Endothelial cell of umbilical vein (primary cell): ENCODE data around the gene TCP11. TPM values are rescaled to one million over a fixed set of nuclear protein-coding genes. Genes with fewer than 3 reads are reported as not detected.

ENCODE experiments used
- BruUV-seq: library from RNA; stranded (reverse); fragments of 400-500 nt; replicated peaks from 2 replicates; lab custom pipeline; 2021; lab: Mats Ljungman, UMichigan
- CTCF ChIA-PET: fragments of 300-600, 350-600 bp; sonication (Branson Sonifier 250); formaldehyde crosslinking; loops from one replicate; lab custom pipeline; 2021; ENCODE audit warnings: antibody characterized with exemption, inconsistent platforms; lab: Charles Lee
- POLR2A ChIA-PET: fragments of 300-600, 350-600 bp; sonication (Branson Sonifier 250); formaldehyde crosslinking; loops from one replicate; lab custom pipeline; 2021; ENCODE audit warnings: antibody characterized with exemption, inconsistent platforms; lab: Charles Lee
- DNase-seq: peaks from one replicate; pipeline ENCODE4 v3.0.0-alpha.2; 2011; ENCODE audit warnings: low read depth, low spot score
- FAIRE-seq: peaks from 2 replicates; lab custom pipeline; 2011; peaks lifted over from hg19 to GRCh38; lab: Jason Lieb, UNC
- H2AFZ ChIP-seq: 2 replicates; pipeline ENCODE4 v1.6.0; 2012; ENCODE audit warnings: low read depth, low read length, control low read depth, inconsistent platforms
- H3K27ac ChIP-seq: 2 replicates; pipeline ENCODE4 v1.5.1; 2011; ENCODE audit warnings: low read depth, mild to moderate bottlenecking, control low read depth, low read length, moderate library complexity; ENCODE audit not compliant: insufficient read depth
- H3K27me3 ChIP-seq, 2 experiments: 2 replicates each; pipeline versions ENCODE4 v1.6.0 to v1.6.1; 2011; ENCODE audit warnings: low read length in 2 of 2, mixed read lengths in 1 of 2; ENCODE audit not compliant: control insufficient read depth in 2 of 2, insufficient read depth in 2 of 2
- H3K36me3 ChIP-seq, 2 experiments: 2 replicates in 1 of 2; 3 replicates in 1 of 2; pipeline ENCODE4 v1.5.1; 2011; ENCODE audit warnings: low read length in 2 of 2, mild to moderate bottlenecking in 1 of 2, moderate library complexity in 1 of 2; ENCODE audit not compliant: control insufficient read depth in 2 of 2, insufficient read depth in 2 of 2; ENCODE audit errors: extremely low read depth in 1 of 2
- H3K4me1 ChIP-seq: 3 replicates; pipeline ENCODE4 v1.5.1; 2011; ENCODE audit warnings: mild to moderate bottlenecking, low read length; ENCODE audit not compliant: control insufficient read depth, insufficient read depth; ENCODE audit errors: extremely low read depth
- H3K4me2 ChIP-seq: 2 replicates; pipeline ENCODE4 v1.6.1; 2011; ENCODE audit warnings: low read length, control low read depth, mixed read lengths; ENCODE audit not compliant: insufficient read depth
- H3K4me3 ChIP-seq, 3 experiments: fragments of 200-600 bp in 1 of 3; sonication (generic), shearing (Covaris generic) in 1 of 3; replicated peaks in 1 of 3; 2 replicates each; pipeline ENCODE4 v1.5.1; 2011 to 2016; ENCODE audit warnings: control low read depth in 3 of 3, low read length in 3 of 3, mild to moderate bottlenecking in 2 of 3, inconsistent platforms in 1 of 3, low read depth in 1 of 3, moderate library complexity in 1 of 3; ENCODE audit not compliant: insufficient read depth in 1 of 3
- H3K79me2 ChIP-seq: 2 replicates; pipeline ENCODE4 v1.6.0; 2012; ENCODE audit warnings: low read length, inconsistent platforms; ENCODE audit not compliant: control insufficient read depth, insufficient read depth
- H3K9ac ChIP-seq: replicated peaks from 2 replicates; pipeline ENCODE3; 2011; ENCODE audit warnings: low read length, control low read depth; ENCODE audit not compliant: insufficient read depth; ENCODE audit errors: extremely low read depth
- H3K9me1 ChIP-seq: replicated peaks from 3 replicates; pipeline ENCODE4 v1.6.0; 2011; ENCODE audit warnings: mild to moderate bottlenecking, low read length; ENCODE audit not compliant: control insufficient read depth, insufficient read depth; ENCODE audit errors: extremely low read depth
- H3K9me3 ChIP-seq: replicated peaks from 2 replicates; pipeline ENCODE4 v1.5.1; 2012; ENCODE audit warnings: low read length, inconsistent platforms; ENCODE audit not compliant: control insufficient read depth, insufficient read depth
- H4K20me1 ChIP-seq: replicated peaks from 2 replicates; pipeline ENCODE3; 2011; ENCODE audit warnings: mild to moderate bottlenecking, low read length; ENCODE audit not compliant: control insufficient read depth, insufficient read depth; ENCODE audit errors: extremely low read depth
- CTCF ChIP-seq, 2 donors: IDR thresholded peaks; 1 replicate in 1 of 2; 2 replicates in 1 of 2; pipeline ENCODE4 v1.5.1; 2011; ENCODE audit warnings: low read length in 2 of 2, mild to moderate bottlenecking in 2 of 2, moderate library complexity in 2 of 2, control low read depth in 1 of 2, inconsistent platforms in 1 of 2, low read depth in 1 of 2; ENCODE audit not compliant: insufficient read depth in 1 of 2; ENCODE audit errors: extremely low read depth in 1 of 2
- EZH2 ChIP-seq: IDR thresholded peaks from 2 replicates; pipeline ENCODE4 v1.6.1; 2012; ENCODE audit warnings: borderline replicate concordance, low read depth, mild to moderate bottlenecking, moderate library complexity, low read length, inconsistent platforms; ENCODE audit not compliant: severe bottlenecking
- FOS ChIP-seq: IDR thresholded peaks from 2 replicates; pipeline ENCODE4 v1.6.1; 2011; ENCODE audit warnings: mild to moderate bottlenecking, low read length, moderate library complexity, borderline replicate concordance; ENCODE audit not compliant: insufficient read depth
- GATA2 ChIP-seq: IDR thresholded peaks from 2 replicates; pipeline ENCODE4 v1.7.0; 2011; ENCODE audit warnings: low read depth, mild to moderate bottlenecking, moderate library complexity, mixed read lengths, low read length; ENCODE audit not compliant: insufficient read length, insufficient read depth
- JUN ChIP-seq: IDR thresholded peaks from 2 replicates; pipeline ENCODE4 v1.6.1; 2011; ENCODE audit warnings: borderline replicate concordance, low read depth; ENCODE audit not compliant: insufficient read length, insufficient read depth
- MAX ChIP-seq: IDR thresholded peaks from 2 replicates; pipeline ENCODE4 v1.6.1; 2011; ENCODE audit not compliant: insufficient read depth, insufficient read length
- MYC ChIP-seq: IDR thresholded peaks from one replicate; pipeline ENCODE4 v1.6.1; 2011; ENCODE audit warnings: mild to moderate bottlenecking, low read depth, low read length
- POLR2A ChIP-seq: IDR thresholded peaks from 2 replicates; pipeline ENCODE4 v1.6.1; 2012; ENCODE audit warnings: low read depth, mild to moderate bottlenecking, control low read depth, low read length
- POLR2AphosphoS5 ChIP-seq: IDR thresholded peaks from 2 replicates; pipeline ENCODE4 v1.6.1; 2012; ENCODE audit warnings: low read depth, mild to moderate bottlenecking, control low read depth, low read length, moderate library complexity; ENCODE audit not compliant: insufficient read depth
- dilution Hi-C: fragments of 300-500 bp; cut with MboI; formaldehyde crosslinking; loops from one replicate; pipeline ENCODE4 v1.15.0; 2019; ENCODE audit warnings: low sequenced_read_pairs; ENCODE audit not compliant: extremely low pct_ligation_motif_present
- intact Hi-C: fragments of 100-400 bp; cut with micrococcal nuclease; formaldehyde crosslinking; loops from one replicate; pipeline ENCODE4 v1.10.0; 2022
- polyA plus RNA-seq, 4 experiments: library from polyadenylated mRNA; depleted of rRNA in 3 of 4; stranded (reverse) in 3 of 4; unstranded in 1 of 4; fragments of >200 nt; gene quantifications; 2 replicates each; pipeline versions ENCODE4 v1.2.1 to v1.2.3, GENCODE V29; 2011 to 2012; ENCODE audit warnings: missing spikeins in 1 of 4
- total RNA-seq: library from RNA; stranded (reverse); gene quantifications from 2 replicates; pipeline ENCODE4 v1.2.3, GENCODE V29; 2021

Gene TCP11
- total and polyA plus RNA-seq, 2 donors (not counting 3 experiments of a cell fraction or from before 2014, with no cell fraction given) = 0.18 TPM; not detected in 1

GRCh38 chr6:35124356-35124755, 16.8 kb downstream of the TCP11 start:
- no peak for DNase-seq
- Histone ChIP-seq H3K36me3 (no peaks in the 10 kb centered on the region), H3K4me2 (no peak overlapping the region), H4K20me1 (no peaks in the 10 kb centered on the region), H3K27ac (no peak overlapping the region), H2AFZ (no peak overlapping the region), H3K79me2 (no peaks in the 10 kb centered on the region), H3K4me3 (no peak overlapping the region), H3K9me3 (no peaks in the 10 kb centered on the region), H3K27me3 (peaks cover 10 to 13% of the 10 kb centered on the region in 2 experiments), H3K9me1 (no peaks in the 10 kb centered on the region), H3K9ac (no peak overlapping the region), H3K4me1 (no peaks in the 10 kb centered on the region)
- no peak for FAIRE-seq
- TF ChIP-seq JUN = no peak
- no peak for TF ChIP-seq MYC
- TF ChIP-seq FOS = no peak
- no peak for TF ChIP-seq MAX
- no peak for TF ChIP-seq CTCF (IDR thresholded peaks at IDR 0.05; ENCODE audit: extremely low read depth in 1 of 2, insufficient read depth in 1 of 2, low read depth in 1 of 2, low read length in 2 of 2)
- TF ChIP-seq GATA2 = no peak
- no peak for TF ChIP-seq POLR2A
- no peak for TF ChIP-seq EZH2
- no peak for TF ChIP-seq POLR2AphosphoS5
- BruUV-seq = no TSS peak
- CTCF ChIA-PET = interaction anchor here (1.1 to 2.5 kb wide), 4 partner anchors 34 to 137 kb away, joined by 3 to 8 read pairs (median 6); no protein-coding TSS in a partner anchor
- POLR2A ChIA-PET = no interaction called here
- intact Hi-C loops = no loop called here
- dilution Hi-C loops = no loop called here
